ENCODE measurements around the gene GLI1. TPM values are rescaled to one million over a fixed set of nuclear protein-coding genes. Genes with fewer than 3 reads are reported as not detected.

Gene GLI1
- total RNA-seq, 2 donors from 2014 or later = 0.21 to 1.3 TPM

- Mint-ChIP-seq H3K36me3 (ENCODE audit: insufficient read depth in 2 of 2) (peaks cover 0 to 1% of the 10 kb centered on the region in 2 donors), H3K27me3 (ENCODE audit: low read depth) (no peaks in the 10 kb centered on the region), H3K9me3 (no peaks in the 10 kb centered on the region), H3K4me1 (ENCODE audit: low read depth) (peaks cover 30% of the 10 kb centered on the region), H3K4me3 (no peak overlapping the region), H3K27ac (no peak overlapping the region)
- ATAC-seq (replicated peaks in 1 of 2) (no peak), DNase-seq (no peak)
These were observed 10.9 kb upstream of the GLI1 start for GRCh38 chr12:57448669-57449068.

- Mint-ChIP-seq H3K27ac (no peak overlapping the region), H3K36me3 (ENCODE audit: insufficient read depth in 2 of 2) (peaks cover 0 to 1% of the 10 kb centered on the region in 2 donors), H3K4me1 (ENCODE audit: low read depth) (peaks cover 30% of the 10 kb centered on the region), H3K9me3 (no peaks in the 10 kb centered on the region), H3K27me3 (ENCODE audit: low read depth) (no peaks in the 10 kb centered on the region), H3K4me3 (no peak overlapping the region)
- ATAC-seq (replicated peaks in 1 of 2) (no peak), DNase-seq (no peak)
These were observed 10.2 kb upstream of the GLI1 start for GRCh38 chr12:57449375-57449774.

GRCh38 chr12:57450057-57450456, 9.5 kb upstream of the GLI1 start:
- H3K9me3 Mint-ChIP-seq = no peaks in the 10 kb centered on the region
- no peaks in the 10 kb centered on the region for H3K27me3 Mint-ChIP-seq (ENCODE audit: low read depth)
- ATAC-seq (replicated peaks in 1 of 2) = no peak
- DNase-seq = no peak
- H3K4me1 Mint-ChIP-seq (ENCODE audit: low read depth) = peaks cover 35% of the 10 kb centered on the region
- no peak overlapping the region for H3K27ac Mint-ChIP-seq
- H3K36me3 Mint-ChIP-seq (ENCODE audit: insufficient read depth in 2 of 2) = peaks cover 0 to 1% of the 10 kb centered on the region in 2 donors
- no peak overlapping the region for H3K4me3 Mint-ChIP-seq

GRCh38 chr12:57451233-57451778, 8.3 kb upstream of the GLI1 start:
- no peak for DNase-seq
- Mint-ChIP-seq H3K9me3 (no peaks in the 10 kb centered on the region), H3K27ac (no peak overlapping the region), H3K4me3 (no peak overlapping the region), H3K27me3 (ENCODE audit: low read depth) (no peaks in the 10 kb centered on the region), H3K36me3 (ENCODE audit: insufficient read depth in 2 of 2) (peaks cover 0 to 1% of the 10 kb centered on the region in 2 donors), H3K4me1 (ENCODE audit: low read depth) (peaks cover 48% of the 10 kb centered on the region)
- no peak for ATAC-seq (replicated peaks in 1 of 2)

GRCh38 chr12:57452181-57452936, 7.2 kb upstream of the GLI1 start:
- H3K36me3 Mint-ChIP-seq (ENCODE audit: insufficient read depth in 2 of 2) = peaks cover 0 to 1% of the 10 kb centered on the region in 2 donors
- H3K27ac Mint-ChIP-seq = no peak overlapping the region
- no peaks in the 10 kb centered on the region for H3K27me3 Mint-ChIP-seq (ENCODE audit: low read depth)
- peaks cover 51% of the 10 kb centered on the region for H3K4me1 Mint-ChIP-seq (ENCODE audit: low read depth)
- no peaks in the 10 kb centered on the region for H3K9me3 Mint-ChIP-seq
- peak overlapping the region; percentile 39 to 71 for H3K4me3 Mint-ChIP-seq
- DNase-seq (peak; percentile 35 to 40), ATAC-seq (replicated peaks in 1 of 2) (peak; percentile 49 to 51)

- Mint-ChIP-seq H3K4me3 (peak overlapping the region; percentile 39 to 71), H3K9me3 (no peaks in the 10 kb centered on the region), H3K27ac (no peak overlapping the region), H3K4me1 (ENCODE audit: low read depth) (peaks cover 57% of the 10 kb centered on the region), H3K27me3 (ENCODE audit: low read depth) (no peaks in the 10 kb centered on the region), H3K36me3 (ENCODE audit: insufficient read depth in 2 of 2) (peaks cover 0 to 1% of the 10 kb centered on the region in 2 donors)
- peak; percentile 69 to 72 for DNase-seq
- ATAC-seq (replicated peaks in 1 of 2) = peak; percentile 26 to 35
These were observed 6.6 kb upstream of the GLI1 start for GRCh38 chr12:57452937-57453509.

- H3K27ac Mint-ChIP-seq = no peak overlapping the region
- H3K4me1 Mint-ChIP-seq (ENCODE audit: low read depth) = peaks cover 68% of the 10 kb centered on the region
- H3K4me3 Mint-ChIP-seq = peak overlapping the region; percentile 89 to 91
- H3K27me3 Mint-ChIP-seq (ENCODE audit: low read depth) = no peaks in the 10 kb centered on the region
- DNase-seq = no peak
- ATAC-seq (replicated peaks in 1 of 2) = no peak
- peaks cover 0 to 1% of the 10 kb centered on the region in 2 donors for H3K36me3 Mint-ChIP-seq (ENCODE audit: insufficient read depth in 2 of 2)
- H3K9me3 Mint-ChIP-seq = no peaks in the 10 kb centered on the region
These were observed 5.4 kb upstream of the GLI1 start for GRCh38 chr12:57454213-57454565.

GRCh38 chr12:57454566-57455373, 4.8 kb upstream of the GLI1 start, which contains the start of gene INHBE:
Gene INHBE, plus strand, starts transcription at chr12:57455307. Its CDS starts 230 bp downstream, at chr12:57455537.
- Mint-ChIP-seq H3K27me3 (ENCODE audit: low read depth) (no peaks in the 10 kb centered on the region), H3K27ac (no peak within 1 kb of the TSS), H3K4me3 (peak within 1 kb of the TSS; percentile 89 to 91), H3K36me3 (ENCODE audit: insufficient read depth in 2 of 2) (peaks cover 0 to 1% of the 10 kb centered on the region in 2 donors), H3K4me1 (ENCODE audit: low read depth) (peaks cover 74% of the 10 kb centered on the region), H3K9me3 (no peaks in the 10 kb centered on the region)
- ATAC-seq (replicated peaks in 1 of 2) (peak; percentile 16 to 24), DNase-seq (peak; percentile 54 to 62)

- DNase-seq (no peak), ATAC-seq (replicated peaks in 1 of 2) (peak in 1 of 2 donors; percentile 8)
- H3K27me3 Mint-ChIP-seq (ENCODE audit: low read depth) = peaks cover 6% of the 10 kb centered on the region
- no peaks in the 10 kb centered on the region for H3K9me3 Mint-ChIP-seq
- no peaks in the 10 kb centered on the region for H3K36me3 Mint-ChIP-seq (ENCODE audit: insufficient read depth in 2 of 2)
- peaks cover 80% of the 10 kb centered on the region for H3K4me1 Mint-ChIP-seq (ENCODE audit: low read depth)
- no peak overlapping the region for H3K27ac Mint-ChIP-seq
- H3K4me3 Mint-ChIP-seq = peak overlapping the region; percentile 89 to 91
These were observed 4.0 kb upstream of the GLI1 start for GRCh38 chr12:57455374-57456144.

GRCh38 chr12:57456145-57456700, 3.4 kb upstream of the GLI1 start:
- H3K9me3 Mint-ChIP-seq = no peaks in the 10 kb centered on the region
- H3K27ac Mint-ChIP-seq = no peak overlapping the region
- H3K4me3 Mint-ChIP-seq = peak overlapping the region; percentile 89 to 91
- peaks cover 7% of the 10 kb centered on the region for H3K27me3 Mint-ChIP-seq (ENCODE audit: low read depth)
- peak; percentile 41 to 44 for ATAC-seq (replicated peaks in 1 of 2)
- H3K36me3 Mint-ChIP-seq (ENCODE audit: insufficient read depth in 2 of 2) = no peaks in the 10 kb centered on the region
- DNase-seq = peak; percentile 71 to 73
- H3K4me1 Mint-ChIP-seq (ENCODE audit: low read depth) = peaks cover 80% of the 10 kb centered on the region

GRCh38 chr12:57456737-57457490, 2.7 kb upstream of the GLI1 start:
- no peak for ATAC-seq (replicated peaks in 1 of 2)
- peaks cover 7% of the 10 kb centered on the region for H3K27me3 Mint-ChIP-seq (ENCODE audit: low read depth)
- H3K9me3 Mint-ChIP-seq = no peaks in the 10 kb centered on the region
- no peaks in the 10 kb centered on the region for H3K36me3 Mint-ChIP-seq (ENCODE audit: insufficient read depth in 2 of 2)
- H3K27ac Mint-ChIP-seq = no peak overlapping the region
- peak overlapping the region; percentile 27 to 81 for H3K4me3 Mint-ChIP-seq
- peaks cover 81% of the 10 kb centered on the region for H3K4me1 Mint-ChIP-seq (ENCODE audit: low read depth)
- DNase-seq = no peak

All from activated T-cell treated with anti-CD3 and anti-CD28 coated beads, Interleukin-2, amount 50 U/mL, for 72 hours (primary cell).